ENCODE measurements around the gene PCK2.

- TF ChIP-seq CTCF (IDR thresholded peaks at IDR 0.05), result no peak
- peak in 1 of 2 donors; percentile 36 for TF ChIP-seq POLR2A (IDR thresholded peaks at IDR 0.05)
Measured at GRCh38 chr14:24130717-24131548, 36.8 kb downstream of the PCK2 start.

Data from adrenal gland (tissue), 5 donors.